PC-9 (cell line): ENCODE results near the gene PFKM. TPM values are rescaled to one million over a fixed set of nuclear protein-coding genes. Genes with fewer than 3 reads are reported as not detected.

ENCODE experiments used
- BruUV-seq: library from RNA; stranded (reverse); fragments of 400-500 nt; replicated peaks from 2 replicates; lab custom pipeline; 2021; lab: Mats Ljungman, UMichigan
- CTCF ChIA-PET: fragments of 300-600 bp; sonication (Branson Sonifier 250); formaldehyde crosslinking; loops from one replicate; lab custom pipeline; 2022; ENCODE audit warnings: antibody characterized with exemption; lab: Charles Lee
- POLR2A ChIA-PET: fragments of 300-600 bp; sonication (Branson Sonifier 250); formaldehyde crosslinking; loops from one replicate; lab custom pipeline; 2022; ENCODE audit warnings: antibody characterized with exemption; ENCODE audit not compliant: unreplicated experiment; lab: Charles Lee
- DNase-seq, 2 experiments: peaks; one replicate each; pipeline versions ENCODE4 v3.0.0 to v3.0.0-alpha.2; 2015 to 2022; ENCODE audit warnings: mixed read lengths in 1 of 2
- H2AFZ ChIP-seq: fragments of 200-600 bp; sonication (generic); 2 replicates; pipeline ENCODE4 v1.8.1; 2017; ENCODE audit warnings: antibody characterized with exemption
- H3F3A ChIP-seq: fragments of 200-600 bp; sonication (generic); 2 replicates; pipeline ENCODE4 v1.8.1; 2017; ENCODE audit warnings: antibody characterized with exemption, mild to moderate bottlenecking, low read depth; ENCODE audit not compliant: insufficient read depth
- H3K27ac ChIP-seq: fragments of 200-600 bp; sonication (generic); 2 replicates; pipeline ENCODE4 v1.6.1; 2016; ENCODE audit warnings: mixed run types
- H3K27me3 ChIP-seq: fragments of 200-600 bp; sonication (generic); 2 replicates; pipeline ENCODE4 v1.6.1; 2016; ENCODE audit warnings: low read depth, mixed run types; ENCODE audit not compliant: insufficient read depth
- H3K36me3 ChIP-seq: fragments of 200-600 bp; sonication (generic); 2 replicates; pipeline ENCODE4 v1.6.1; 2016; ENCODE audit warnings: low read depth, mixed run types
- H3K4me1 ChIP-seq: fragments of 200-600 bp; sonication (generic); replicated peaks from 2 replicates; pipeline ENCODE4 v1.6.1; 2016; ENCODE audit warnings: mixed run types; ENCODE audit not compliant: insufficient read depth
- H3K4me2 ChIP-seq: fragments of 200-600 bp; sonication (generic); 2 replicates; pipeline ENCODE4 v1.6.1; 2017; ENCODE audit warnings: mixed run types
- H3K4me3 ChIP-seq: fragments of 200-600 bp; sonication (generic); 2 replicates; pipeline ENCODE4 v1.6.1; 2016; ENCODE audit warnings: mixed run types
- H3K79me2 ChIP-seq: fragments of 200-600 bp; sonication (generic); 2 replicates; pipeline ENCODE4 v1.6.1; 2017; ENCODE audit warnings: low read depth, mixed run types
- H3K9me2 ChIP-seq: fragments of 200-600 bp; sonication (generic); 2 replicates; pipeline ENCODE4 v1.8.1; 2017; ENCODE audit warnings: mild to moderate bottlenecking; ENCODE audit not compliant: insufficient read depth
- H3K9me3 ChIP-seq: fragments of 200-600 bp; sonication (generic); 2 replicates; pipeline ENCODE4 v1.8.1; 2016; ENCODE audit warnings: low read depth; ENCODE audit not compliant: insufficient read depth
- H4K20me1 ChIP-seq: fragments of 200-600 bp; sonication (generic); 2 replicates; pipeline ENCODE4 v1.8.1; 2017; ENCODE audit not compliant: insufficient read depth
- EZH2 ChIP-seq: fragments of 200-600 bp; sonication (generic); IDR thresholded peaks from 2 replicates; pipeline ENCODE4 v1.8.0; 2017; ENCODE audit warnings: antibody characterized with exemption, low read depth
- intact Hi-C: fragments of 100-400 bp; cut with micrococcal nuclease; formaldehyde crosslinking; loops from one replicate; pipeline ENCODE4 v1.10.0; 2022; ENCODE audit not compliant: unreplicated experiment
- total RNA-seq: library from RNA; stranded (reverse); gene quantifications from 2 replicates; pipeline ENCODE4 v1.2.3, GENCODE V29; 2021
- TF ChIP-seq, protein P1 (sequence below): fragments of 200-600 bp; sonication (generic); conservative IDR thresholded peaks from 2 replicates; pipeline ENCODE4 v1.6.1; 2017; ENCODE audit warnings: mixed run types, antibody characterized with exemption, mild to moderate bottlenecking, moderate library complexity

Gene PFKM
- total RNA-seq, 1 experiment from 2014 or later = 63.2 TPM

DNA sequence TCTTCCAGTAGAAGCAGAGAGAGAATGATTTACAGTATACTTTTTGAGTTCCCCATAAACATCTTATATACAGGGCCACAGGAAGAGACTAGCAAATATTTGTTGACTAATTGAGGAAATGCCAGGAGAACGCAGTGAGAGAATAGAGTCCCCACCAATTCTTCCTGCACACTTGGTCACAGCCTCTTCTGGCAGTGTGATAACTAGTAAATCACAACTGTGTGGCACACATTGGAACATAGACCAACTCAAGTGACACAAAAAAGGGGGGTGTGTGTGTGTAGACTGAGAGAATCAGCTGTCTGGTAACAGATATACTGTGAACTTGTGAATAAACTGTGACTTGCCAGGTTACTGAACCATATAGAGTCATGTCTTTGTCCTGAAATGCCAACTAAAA, 10.2 kb downstream of the PFKM start:
- BruUV-seq = no TSS peak
- no peaks in the 10 kb centered on the region for H3K4me1 ChIP-seq
- ChIA-PET CTCF (no interaction called here), POLR2A (no interaction called here)
- H3K27me3 ChIP-seq = no peaks in the 10 kb centered on the region
- no peaks in the 10 kb centered on the region for H4K20me1 ChIP-seq
- H2AFZ ChIP-seq = no peak overlapping the region
- no peaks in the 10 kb centered on the region for H3K9me3 ChIP-seq
- H3F3A ChIP-seq = no peaks in the 10 kb centered on the region
- TF ChIP-seq, protein P1, sequence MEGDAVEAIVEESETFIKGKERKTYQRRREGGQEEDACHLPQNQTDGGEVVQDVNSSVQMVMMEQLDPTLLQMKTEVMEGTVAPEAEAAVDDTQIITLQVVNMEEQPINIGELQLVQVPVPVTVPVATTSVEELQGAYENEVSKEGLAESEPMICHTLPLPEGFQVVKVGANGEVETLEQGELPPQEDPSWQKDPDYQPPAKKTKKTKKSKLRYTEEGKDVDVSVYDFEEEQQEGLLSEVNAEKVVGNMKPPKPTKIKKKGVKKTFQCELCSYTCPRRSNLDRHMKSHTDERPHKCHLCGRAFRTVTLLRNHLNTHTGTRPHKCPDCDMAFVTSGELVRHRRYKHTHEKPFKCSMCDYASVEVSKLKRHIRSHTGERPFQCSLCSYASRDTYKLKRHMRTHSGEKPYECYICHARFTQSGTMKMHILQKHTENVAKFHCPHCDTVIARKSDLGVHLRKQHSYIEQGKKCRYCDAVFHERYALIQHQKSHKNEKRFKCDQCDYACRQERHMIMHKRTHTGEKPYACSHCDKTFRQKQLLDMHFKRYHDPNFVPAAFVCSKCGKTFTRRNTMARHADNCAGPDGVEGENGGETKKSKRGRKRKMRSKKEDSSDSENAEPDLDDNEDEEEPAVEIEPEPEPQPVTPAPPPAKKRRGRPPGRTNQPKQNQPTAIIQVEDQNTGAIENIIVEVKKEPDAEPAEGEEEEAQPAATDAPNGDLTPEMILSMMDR = no peak
- no peak for TF ChIP-seq EZH2
- no peaks in the 10 kb centered on the region for H3K79me2 ChIP-seq
- H3K4me3 ChIP-seq = no peak overlapping the region
- no peak overlapping the region for H3K4me2 ChIP-seq
- intact Hi-C loops = no loop called here
- no peak overlapping the region for H3K27ac ChIP-seq
- DNase-seq = no peak
- peaks cover 19% of the 10 kb centered on the region; the same call in 1 of the 2 replicates for H3K36me3 ChIP-seq
- H3K9me2 ChIP-seq = no peaks in the 10 kb centered on the region

DNA sequence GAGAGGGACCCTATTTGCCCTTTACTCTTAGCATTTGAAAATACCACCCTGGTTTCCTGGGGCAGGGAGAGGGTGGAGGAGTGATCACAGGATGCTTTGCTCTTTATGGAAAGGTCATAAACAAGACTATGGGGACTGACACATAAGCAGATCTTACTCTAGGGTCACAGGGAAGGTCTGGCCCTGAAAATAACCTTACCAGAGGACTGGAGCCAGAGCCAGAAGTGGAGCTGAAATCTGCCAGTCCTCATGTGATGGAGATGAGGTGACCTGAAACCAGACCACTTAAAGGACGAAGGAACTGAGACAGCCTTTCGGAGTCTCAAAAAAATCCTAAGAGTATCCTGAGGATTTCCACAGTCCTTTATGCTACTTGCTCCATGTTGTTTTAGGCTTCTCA, 12.4 kb downstream of the PFKM start:
- ChIA-PET CTCF (interaction anchor here (1.1 kb wide), 1 partner anchor 11 kb away, joined by 3 read pairs; no protein-coding TSS in a partner anchor), POLR2A (no interaction called here)
- Histone ChIP-seq H3K4me3 (no peak overlapping the region), H3K27me3 (no peaks in the 10 kb centered on the region), H4K20me1 (no peaks in the 10 kb centered on the region), H3K27ac (no peak overlapping the region), H3K4me1 (no peaks in the 10 kb centered on the region), H3K79me2 (no peaks in the 10 kb centered on the region), H2AFZ (no peak overlapping the region), H3K4me2 (no peak overlapping the region), H3F3A (no peaks in the 10 kb centered on the region), H3K9me2 (no peaks in the 10 kb centered on the region), H3K9me3 (no peaks in the 10 kb centered on the region), H3K36me3 (peaks cover 19% of the 10 kb centered on the region; the same call in 1 of the 2 replicates)
- TF ChIP-seq, protein P1 = no peak
- no peak for TF ChIP-seq EZH2
- BruUV-seq = no TSS peak
- intact Hi-C loops = no loop called here
- DNase-seq = no peak

DNA sequence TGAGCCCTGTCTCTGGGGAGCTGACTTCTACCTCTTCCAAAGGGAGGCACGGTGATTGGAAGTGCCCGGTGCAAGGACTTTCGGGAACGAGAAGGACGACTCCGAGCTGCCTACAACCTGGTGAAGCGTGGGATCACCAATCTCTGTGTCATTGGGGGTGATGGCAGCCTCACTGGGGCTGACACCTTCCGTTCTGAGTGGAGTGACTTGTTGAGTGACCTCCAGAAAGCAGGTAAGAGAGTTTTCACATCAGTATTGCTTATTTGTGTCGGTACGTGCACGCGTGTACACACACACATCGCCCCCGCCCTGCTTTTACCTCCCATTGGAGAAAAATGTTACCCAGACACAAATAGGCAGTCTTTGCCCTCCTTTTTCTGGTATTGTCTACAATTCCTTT, 13.7 kb downstream of the PFKM start:
- Histone ChIP-seq H3K4me2 (no peak overlapping the region), H3K4me3 (no peak overlapping the region), H3K36me3 (peaks cover 19% of the 10 kb centered on the region; the same call in 1 of the 2 replicates), H3K79me2 (no peaks in the 10 kb centered on the region), H3K9me2 (no peaks in the 10 kb centered on the region), H4K20me1 (no peaks in the 10 kb centered on the region), H3K9me3 (no peaks in the 10 kb centered on the region), H3K4me1 (no peaks in the 10 kb centered on the region), H3F3A (no peaks in the 10 kb centered on the region), H3K27ac (no peak overlapping the region), H2AFZ (no peak overlapping the region), H3K27me3 (no peaks in the 10 kb centered on the region)
- intact Hi-C loops = no loop called here
- no TSS peak for BruUV-seq
- no peak for DNase-seq
- TF ChIP-seq EZH2 = no peak
- TF ChIP-seq, protein P1 = no peak
- ChIA-PET CTCF (no interaction called here), POLR2A (no interaction called here)
